Psoas muscle (tissue), 8 donors: Measurements from ENCODE around the gene PNPO. TPM values are rescaled to one million over a fixed set of nuclear protein-coding genes. Genes with fewer than 3 reads are reported as not detected.
"Not testable (repeated sequence)": the region's sequence is repeated elsewhere in the genome, so short reads cannot be mapped to it uniquely, and the experiment has no call there.

Experiments
- ATAC-seq, 4 donors: fragments of 200-7000 bp; cut with Tn5 transposase; one replicate each; pipeline ENCODE4 v1.9.1; 2020; ENCODE audit warnings: moderate library complexity in 3 of 4, mild to moderate bottlenecking in 2 of 4
- DNase-seq, 2 donors: peaks; one replicate each; pipeline ENCODE4 v3.0.0-alpha.2; 2020
- H3K27ac ChIP-seq: fragments of 200-600 bp; one replicate; pipeline ENCODE4 v1.8.0; 2022
- H3K27me3 ChIP-seq, 3 donors: fragments of 200-600 bp in 1 of 3; one replicate each; pipeline versions ENCODE4 v1.6.1 to v1.8.0; 2013 to 2022; ENCODE audit warnings: low read length in 2 of 3, mild to moderate bottlenecking in 2 of 3, moderate library complexity in 1 of 3; ENCODE audit not compliant: insufficient read depth in 3 of 3
- H3K36me3 ChIP-seq, 2 donors: fragments of 200-600 bp in 1 of 2; one replicate each; pipeline versions ENCODE4 v1.6.1 to v1.8.0; 2013 to 2022; ENCODE audit warnings: low read depth in 1 of 2, mild to moderate bottlenecking in 1 of 2, moderate library complexity in 1 of 2; ENCODE audit not compliant: insufficient read depth in 1 of 2
- H3K4me1 ChIP-seq: fragments of 200-600 bp; one replicate; pipeline ENCODE4 v1.8.0; 2022
- H3K4me3 ChIP-seq: fragments of 200-600 bp; one replicate; pipeline ENCODE4 v1.8.0; 2022; ENCODE audit warnings: mild to moderate bottlenecking
- H3K9me3 ChIP-seq: fragments of 200-600 bp; one replicate; pipeline ENCODE4 v1.8.0; 2022
- WGBS, 3 donors: extraction: QIAGEN DNeasy Blood & Tissue Kit; methylation state at CpG; one replicate each; pipeline versions ENCODE4 v1.1.6 to v1.1.7; 2013; 5-methylcytosine and 5-hydroxymethylcytosine counted together
- intact Hi-C, 2 donors: fragments of 100-400 bp; cut with DNase I; formaldehyde crosslinking; loops; one replicate each; pipeline versions ENCODE4 v1.11.0 to v1.14.2; 2022
- polyA plus RNA-seq, 3 donors: library from polyadenylated mRNA; stranded (reverse); fragments of 200-250 nt; gene quantifications; one replicate each; pipeline ENCODE4 v1.2.3, GENCODE V29; 2013
- total RNA-seq, 4 donors: library from RNA; stranded (reverse); fragmentation: NEBNext Ultra II Directional in 2 of 4; extraction: Animal tissue kit (Norgen Biotek cat#: 25700) in 2 of 4; gene quantifications; one replicate each; pipeline versions ENCODE4 v1.2.1 to v1.2.4, GENCODE V29; 2021 to 2023
- TF ChIP-seq, protein P1 (sequence below): fragments of 200-600 bp; IDR thresholded peaks from one replicate; pipeline ENCODE4 v1.8.0; 2022; ENCODE audit warnings: antibody characterized with exemption
- donor health status: healthy with polysubstance abuse.
- donor health status: DM: no; HTN: no; CAD: no; lungs with moderate emphysema.
- donor health status: Bipolar disorder and iron deficiency.
- donor health status: healthy.
- donor health status: DM: yes; HTN: yes; CAD: no.
- donor health status: DM: no; HTN: no; CAD: no.
- donor health status: DM: no; HTN: no; CAD: no.
- donor health status: DM: yes; HTN: yes; CAD: no.

Gene PNPO
- total and polyA plus RNA-seq, 7 donors = 12.0 to 42.3 (median 30.0) TPM

DNA sequence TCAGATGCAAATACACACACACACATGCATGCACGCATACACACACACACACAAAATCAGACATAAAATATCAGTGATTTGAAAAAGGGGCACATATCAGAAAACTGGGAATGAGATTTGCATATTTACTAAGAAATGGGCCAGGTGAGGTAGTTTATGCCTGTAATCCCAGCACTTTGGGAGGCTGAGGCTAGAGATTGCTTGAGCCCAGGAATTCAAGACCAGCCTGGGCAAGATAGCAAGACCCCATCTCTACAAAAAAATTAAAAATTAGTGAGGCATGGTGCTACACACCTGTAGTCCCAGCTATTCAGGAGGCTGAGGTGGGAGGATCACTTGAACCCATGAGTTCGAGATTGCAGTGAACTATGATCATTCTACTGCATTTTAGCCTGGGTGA lies 22.4 kb upstream of the PNPO start:
- Histone ChIP-seq H3K27ac (no peak overlapping the region), H3K4me1 (peaks cover 22% of the 10 kb centered on the region), H3K27me3 (no peaks in the 10 kb centered on the region), H3K36me3 (peaks cover 0 to 63% of the 10 kb centered on the region in 2 donors), H3K9me3 (no peaks in the 10 kb centered on the region), H3K4me3 (no peak overlapping the region)
- intact Hi-C loops = no loop called here
- ATAC-seq = no peak
- no peak for DNase-seq
- 95 to 97% (median 96%) methylated on average over 2 of the region's 2 CpGs for WGBS, 3 donors
- TF ChIP-seq, protein P1, sequence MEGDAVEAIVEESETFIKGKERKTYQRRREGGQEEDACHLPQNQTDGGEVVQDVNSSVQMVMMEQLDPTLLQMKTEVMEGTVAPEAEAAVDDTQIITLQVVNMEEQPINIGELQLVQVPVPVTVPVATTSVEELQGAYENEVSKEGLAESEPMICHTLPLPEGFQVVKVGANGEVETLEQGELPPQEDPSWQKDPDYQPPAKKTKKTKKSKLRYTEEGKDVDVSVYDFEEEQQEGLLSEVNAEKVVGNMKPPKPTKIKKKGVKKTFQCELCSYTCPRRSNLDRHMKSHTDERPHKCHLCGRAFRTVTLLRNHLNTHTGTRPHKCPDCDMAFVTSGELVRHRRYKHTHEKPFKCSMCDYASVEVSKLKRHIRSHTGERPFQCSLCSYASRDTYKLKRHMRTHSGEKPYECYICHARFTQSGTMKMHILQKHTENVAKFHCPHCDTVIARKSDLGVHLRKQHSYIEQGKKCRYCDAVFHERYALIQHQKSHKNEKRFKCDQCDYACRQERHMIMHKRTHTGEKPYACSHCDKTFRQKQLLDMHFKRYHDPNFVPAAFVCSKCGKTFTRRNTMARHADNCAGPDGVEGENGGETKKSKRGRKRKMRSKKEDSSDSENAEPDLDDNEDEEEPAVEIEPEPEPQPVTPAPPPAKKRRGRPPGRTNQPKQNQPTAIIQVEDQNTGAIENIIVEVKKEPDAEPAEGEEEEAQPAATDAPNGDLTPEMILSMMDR = no peak

DNA sequence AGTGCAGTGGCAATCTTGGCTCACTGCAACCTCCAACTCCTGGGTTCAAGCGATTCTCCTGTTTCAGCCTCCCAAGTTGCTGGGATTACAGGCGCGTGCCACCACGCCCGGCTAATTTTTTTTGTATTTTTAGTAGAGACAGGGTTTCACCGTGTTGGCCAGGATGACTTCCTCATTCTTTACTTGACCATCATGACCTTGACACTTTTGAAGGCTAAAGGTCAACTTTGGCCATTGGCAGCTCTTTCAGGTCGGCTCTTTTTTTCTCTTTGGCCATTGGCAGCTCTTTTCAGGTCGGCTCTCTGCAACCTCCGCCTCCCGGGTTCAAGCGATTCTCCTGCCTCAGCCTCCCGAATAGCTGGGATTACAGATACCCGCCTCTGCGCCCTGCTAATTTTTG lies 21.5 kb upstream of the PNPO start:
- ATAC-seq, H3K9me3 ChIP-seq, intact Hi-C loops, H3K27me3 ChIP-seq, H3K4me3 ChIP-seq, DNase-seq, H3K27ac ChIP-seq: not testable (repeated sequence)
- peaks cover 0 to 72% of the 10 kb centered on the region in 2 donors for H3K36me3 ChIP-seq
- peaks cover 13% of the 10 kb centered on the region for H3K4me1 ChIP-seq
- WGBS, 3 donors = 95 to 97% (median 96%) methylated on average over 14 of the region's 14 CpGs

DNA sequence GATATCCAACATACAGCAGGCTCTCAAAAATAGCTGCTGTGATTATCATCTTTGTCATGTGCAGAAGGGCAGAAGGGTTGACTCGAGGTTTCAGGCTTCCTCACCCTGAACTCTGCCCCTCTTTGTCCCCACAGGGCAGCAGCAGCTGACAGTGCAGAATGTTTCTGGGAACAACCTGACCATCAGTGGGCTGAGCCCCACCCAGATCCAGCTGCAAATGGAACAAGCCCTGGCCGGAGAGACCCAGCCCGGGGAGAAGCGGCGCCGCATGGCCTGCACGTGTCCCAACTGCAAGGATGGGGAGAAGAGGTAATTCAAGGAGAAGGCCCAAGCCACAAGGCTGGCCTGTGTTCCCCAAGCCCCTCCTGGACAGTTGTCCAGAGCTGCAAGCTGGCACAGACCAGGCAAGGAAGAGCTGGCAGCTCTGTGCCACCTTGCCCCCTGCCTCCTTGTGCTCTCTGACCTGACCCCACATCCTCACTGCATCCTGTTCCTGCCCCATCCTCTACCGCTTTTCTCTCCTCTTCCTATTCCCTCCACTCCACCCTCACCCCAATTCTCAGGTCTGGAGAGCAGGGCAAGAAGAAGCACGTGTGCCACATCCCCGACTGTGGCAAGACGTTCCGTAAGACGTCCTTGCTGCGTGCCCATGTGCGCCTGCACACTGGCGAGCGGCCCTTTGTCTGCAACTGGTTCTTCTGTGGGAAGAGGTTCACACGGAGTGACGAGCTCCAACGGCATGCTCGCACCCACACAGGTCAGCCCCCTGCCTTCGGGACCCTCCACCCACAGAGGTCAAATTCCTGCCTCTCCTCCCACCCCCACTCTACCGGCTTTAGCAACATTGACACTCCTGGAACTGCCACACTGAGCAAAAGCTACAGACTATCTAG lies 16.3 kb upstream of the PNPO start:
- intact Hi-C loops = no loop called here
- peaks cover 0 to 89% of the 10 kb centered on the region in 2 donors for H3K36me3 ChIP-seq

DNA sequence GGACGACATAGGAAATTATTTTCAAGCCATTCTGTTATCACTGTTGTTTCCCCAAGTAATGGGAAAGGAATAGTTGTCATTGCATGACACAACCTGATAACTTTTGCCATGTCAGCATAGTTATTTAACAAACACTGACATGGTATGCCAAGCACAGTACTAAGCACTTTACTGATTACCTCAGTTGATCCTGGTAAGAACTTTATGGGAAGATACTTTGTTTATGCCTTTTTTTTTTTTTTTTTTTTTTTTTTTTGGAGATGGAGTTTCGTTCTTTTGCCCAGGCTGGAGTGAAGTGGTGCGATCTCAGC lies 15.7 kb upstream of the PNPO start:
- DNase-seq (no peak), ATAC-seq (no peak)
- TF ChIP-seq, protein P1 = no peak
- H3K27ac ChIP-seq = no peak overlapping the region
- peaks cover 0 to 94% of the 10 kb centered on the region in 2 donors for H3K36me3 ChIP-seq
- intact Hi-C loops = no loop called here
- no peaks in the 10 kb centered on the region for H3K4me1 ChIP-seq
- no peak overlapping the region for H3K4me3 ChIP-seq
- H3K27me3 ChIP-seq = no peaks in the 10 kb centered on the region
- WGBS, 3 donors = 87 to 90% (median 90%) methylated on average over 3 of the region's 3 CpGs
- H3K9me3 ChIP-seq = no peaks in the 10 kb centered on the region

More for the DNA sequence above, 16.3 kb upstream of the PNPO start:
- Histone ChIP-seq H3K27ac (no peak overlapping the region), H3K4me1 (no peaks in the 10 kb centered on the region), H3K9me3 (no peaks in the 10 kb centered on the region), H3K4me3 (no peak overlapping the region), H3K27me3 (no peaks in the 10 kb centered on the region)
- WGBS, 3 donors = 83 to 91% (median 86%) methylated on average over 23 of the region's 23 CpGs
- peak in 1 of 2 donors; percentile 51 for DNase-seq
- TF ChIP-seq, protein P1 = no peak
- no peak for ATAC-seq

DNA sequence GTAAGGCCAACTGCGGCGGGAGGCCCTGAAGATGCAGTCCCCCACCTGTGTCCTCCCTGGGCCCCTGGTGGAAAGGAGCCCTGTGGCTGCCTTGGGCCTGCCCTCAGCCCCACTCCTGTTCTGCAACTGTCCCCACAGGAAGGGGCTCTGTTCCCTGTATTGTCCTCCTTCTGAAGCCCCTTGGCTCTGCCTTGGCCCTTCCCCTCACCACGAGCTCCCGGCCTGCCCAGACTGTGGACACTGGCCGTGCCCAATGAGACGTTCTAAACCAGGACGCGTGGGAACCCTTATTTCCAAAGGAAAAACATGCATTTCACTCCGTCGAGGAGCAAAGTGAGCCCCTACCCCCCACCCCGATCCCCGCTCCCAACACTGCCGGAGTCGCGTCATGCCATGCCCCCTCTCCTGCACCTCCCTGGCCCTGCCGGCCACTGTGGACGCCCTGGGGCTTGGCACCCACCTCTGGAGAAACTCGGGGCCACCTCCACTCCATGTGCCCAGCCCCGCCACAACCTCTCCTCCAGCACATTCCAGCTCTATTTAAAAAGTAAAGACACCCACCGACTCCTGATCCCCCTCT lies 13.5 kb upstream of the PNPO start:
- Histone ChIP-seq H3K36me3 (peaks cover 0 to 78% of the 10 kb centered on the region in 2 donors), H3K9me3 (no peaks in the 10 kb centered on the region), H3K4me1 (no peaks in the 10 kb centered on the region), H3K4me3 (no peak overlapping the region), H3K27ac (no peak overlapping the region), H3K27me3 (no peaks in the 10 kb centered on the region)
- TF ChIP-seq, protein P1 = no peak
- WGBS, 3 donors = 92 to 94% (median 93%) methylated on average over 20 of the region's 20 CpGs
- ATAC-seq (no peak), DNase-seq (peak in 1 of 2 donors; percentile 50)
- intact Hi-C loops = no loop called here
